HEK293 (cell line): ENCODE measurements around the gene RPS6KA2.

Source experiments
- ZBTB8A ChIP-seq: fragments of 450-650 bp; formaldehyde crosslinking; IDR thresholded peaks from 2 replicates; pipeline ENCODE4 v1.5.1; 2016; ENCODE audit warnings: missing biosample characterization, missing genetic modification characterization
- ZNF184 ChIP-seq: fragments of 450-650 bp; IDR thresholded peaks from 2 replicates; pipeline ENCODE4 v1.5.1; 2018; ENCODE audit warnings: missing biosample characterization, mild to moderate bottlenecking, missing genetic modification characterization
- ZNF239 ChIP-seq: fragments of 450-650 bp; formaldehyde crosslinking; IDR thresholded peaks from 2 replicates; pipeline ENCODE4 v1.5.1; 2016; ENCODE audit warnings: missing biosample characterization, missing genetic modification characterization
- ZNF248 ChIP-seq: fragments of 450-650 bp; formaldehyde crosslinking; IDR thresholded peaks from 2 replicates; pipeline ENCODE4 v1.5.1; 2017; ENCODE audit warnings: missing biosample characterization, missing genetic modification characterization
- ZNF311 ChIP-seq: fragments of 450-650 bp; formaldehyde crosslinking; IDR thresholded peaks from 2 replicates; pipeline ENCODE4 v1.5.1; 2017; ENCODE audit warnings: missing biosample characterization, missing genetic modification characterization, borderline replicate concordance
- ZNF585B ChIP-seq: fragments of 450-650 bp; formaldehyde crosslinking; IDR thresholded peaks from 2 replicates; pipeline ENCODE4 v1.5.1; 2016; ENCODE audit warnings: missing biosample characterization, missing genetic modification characterization
- TF ChIP-seq, protein P1 (sequence below): fragments of 450-650 bp; formaldehyde crosslinking; IDR thresholded peaks from 2 replicates; pipeline ENCODE4 v1.5.1; 2016; ENCODE audit warnings: missing biosample characterization, missing genetic modification characterization
- TF ChIP-seq, protein P2 (sequence below): IDR thresholded peaks from 2 replicates; pipeline ENCODE4 v1.6.1; 2011; ENCODE audit warnings: mild to moderate bottlenecking, low read depth, low read length, borderline replicate concordance

DNA sequence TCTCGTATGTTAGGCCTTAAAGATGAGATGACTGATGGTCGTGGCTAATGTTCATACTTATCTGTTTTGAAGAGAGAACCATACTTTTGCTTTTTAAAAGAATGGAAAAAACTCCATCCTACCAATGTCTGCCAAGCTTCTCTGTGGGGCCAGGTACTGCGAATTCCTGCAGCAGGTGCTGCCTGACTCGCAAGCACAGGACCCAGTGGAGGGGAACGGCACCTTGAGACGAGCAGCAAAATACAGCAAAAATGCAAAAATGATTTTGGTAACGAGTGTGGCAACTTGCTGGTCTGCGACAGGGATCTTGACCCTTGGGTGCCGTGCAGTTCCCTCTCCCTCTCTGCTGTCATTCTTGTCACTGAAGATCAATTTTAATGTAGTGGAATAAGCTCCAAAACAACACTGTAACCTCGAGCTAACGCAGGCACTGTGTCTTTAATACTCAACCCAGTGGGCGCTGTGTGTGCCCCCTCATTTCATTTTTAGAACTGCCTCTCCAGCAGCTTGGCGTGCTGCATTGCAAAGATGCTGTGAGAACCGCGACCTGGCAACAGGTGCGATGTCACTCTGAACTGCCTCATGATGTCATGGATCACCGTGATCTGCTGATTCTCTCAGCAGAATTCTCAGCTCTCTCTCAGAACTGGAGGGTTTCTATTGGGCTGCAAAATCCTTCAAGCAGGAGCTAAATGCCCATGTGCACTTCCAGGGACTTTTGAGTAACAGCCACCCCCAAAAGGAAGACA, 92.2 kb downstream of the RPS6KA2 start:
- TF ChIP-seq ZNF239 (tag by site-specific recombination) (no peak), ZBTB8A (tag by site-specific recombination) (no peak), ZNF248 (tag by site-specific recombination) (no peak), ZNF184 (tag by site-specific recombination) (no peak), ZNF311 (no peak), ZNF585B (tag by site-specific recombination) (no peak)
- TF ChIP-seq, protein P1, sequence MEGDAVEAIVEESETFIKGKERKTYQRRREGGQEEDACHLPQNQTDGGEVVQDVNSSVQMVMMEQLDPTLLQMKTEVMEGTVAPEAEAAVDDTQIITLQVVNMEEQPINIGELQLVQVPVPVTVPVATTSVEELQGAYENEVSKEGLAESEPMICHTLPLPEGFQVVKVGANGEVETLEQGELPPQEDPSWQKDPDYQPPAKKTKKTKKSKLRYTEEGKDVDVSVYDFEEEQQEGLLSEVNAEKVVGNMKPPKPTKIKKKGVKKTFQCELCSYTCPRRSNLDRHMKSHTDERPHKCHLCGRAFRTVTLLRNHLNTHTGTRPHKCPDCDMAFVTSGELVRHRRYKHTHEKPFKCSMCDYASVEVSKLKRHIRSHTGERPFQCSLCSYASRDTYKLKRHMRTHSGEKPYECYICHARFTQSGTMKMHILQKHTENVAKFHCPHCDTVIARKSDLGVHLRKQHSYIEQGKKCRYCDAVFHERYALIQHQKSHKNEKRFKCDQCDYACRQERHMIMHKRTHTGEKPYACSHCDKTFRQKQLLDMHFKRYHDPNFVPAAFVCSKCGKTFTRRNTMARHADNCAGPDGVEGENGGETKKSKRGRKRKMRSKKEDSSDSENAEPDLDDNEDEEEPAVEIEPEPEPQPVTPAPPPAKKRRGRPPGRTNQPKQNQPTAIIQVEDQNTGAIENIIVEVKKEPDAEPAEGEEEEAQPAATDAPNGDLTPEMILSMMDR: no peak
- TF ChIP-seq, protein P2, sequence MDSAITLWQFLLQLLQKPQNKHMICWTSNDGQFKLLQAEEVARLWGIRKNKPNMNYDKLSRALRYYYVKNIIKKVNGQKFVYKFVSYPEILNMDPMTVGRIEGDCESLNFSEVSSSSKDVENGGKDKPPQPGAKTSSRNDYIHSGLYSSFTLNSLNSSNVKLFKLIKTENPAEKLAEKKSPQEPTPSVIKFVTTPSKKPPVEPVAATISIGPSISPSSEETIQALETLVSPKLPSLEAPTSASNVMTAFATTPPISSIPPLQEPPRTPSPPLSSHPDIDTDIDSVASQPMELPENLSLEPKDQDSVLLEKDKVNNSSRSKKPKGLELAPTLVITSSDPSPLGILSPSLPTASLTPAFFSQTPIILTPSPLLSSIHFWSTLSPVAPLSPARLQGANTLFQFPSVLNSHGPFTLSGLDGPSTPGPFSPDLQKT: no peak
